ENCODE results near the gene ARRDC2.

Gene ARRDC2

GRCh38 chr19:18044825-18045304, 36.9 kb downstream of the ARRDC2 start:
- TF ChIP-seq CTCF (IDR thresholded peaks at IDR 0.05; ENCODE audit: borderline replicate concordance, insufficient read depth, low read depth, low read length), result no peak
- H3K4me3 ChIP-seq (ENCODE audit: low read depth, low read length), result no peak overlapping the region

- no peak overlapping the region for H3K4me3 ChIP-seq (ENCODE audit: low read depth, low read length)
- TF ChIP-seq CTCF (IDR thresholded peaks at IDR 0.05; ENCODE audit: borderline replicate concordance, insufficient read depth, low read depth, low read length), result no peak
Observed at GRCh38 chr19:18045307-18046050, 37.5 kb downstream of the ARRDC2 start.

GRCh38 chr19:18046059-18046718, 38.2 kb downstream of the ARRDC2 start:
- no peak for TF ChIP-seq CTCF (IDR thresholded peaks at IDR 0.05; ENCODE audit: borderline replicate concordance, insufficient read depth, low read depth, low read length)
- no peak overlapping the region for H3K4me3 ChIP-seq (ENCODE audit: low read depth, low read length)

GRCh38 chr19:18049385-18049784, 41.4 kb downstream of the ARRDC2 start:
- H3K4me3 ChIP-seq (ENCODE audit: low read depth, low read length), result no peak overlapping the region
- no peak for TF ChIP-seq CTCF (IDR thresholded peaks at IDR 0.05; ENCODE audit: borderline replicate concordance, insufficient read depth, low read depth, low read length)

- no peak overlapping the region for H3K4me3 ChIP-seq (ENCODE audit: low read depth, low read length)
- TF ChIP-seq CTCF (IDR thresholded peaks at IDR 0.05; ENCODE audit: borderline replicate concordance, insufficient read depth, low read depth, low read length), result no peak
Observed at GRCh38 chr19:18051887-18052286, 43.9 kb downstream of the ARRDC2 start.

GRCh38 chr19:18053576-18054219, 45.7 kb downstream of the ARRDC2 start:
- no peak for TF ChIP-seq CTCF (IDR thresholded peaks at IDR 0.05; ENCODE audit: borderline replicate concordance, insufficient read depth, low read depth, low read length)
- no peak overlapping the region for H3K4me3 ChIP-seq (ENCODE audit: low read depth, low read length)

Data from GM12875 (cell line).